Measurements from ENCODE around the gene MAML2. TPM values are rescaled to one million over a fixed set of nuclear protein-coding genes. Genes with fewer than 3 reads are reported as not detected.

MAML2 gene
- total and polyA plus RNA-seq, 9 of the 15 experiments (the other 6 are each of a cell fraction or from before 2014, with no cell fraction given): 0.79 to 6.8 (median 4.8) TPM

DNA sequence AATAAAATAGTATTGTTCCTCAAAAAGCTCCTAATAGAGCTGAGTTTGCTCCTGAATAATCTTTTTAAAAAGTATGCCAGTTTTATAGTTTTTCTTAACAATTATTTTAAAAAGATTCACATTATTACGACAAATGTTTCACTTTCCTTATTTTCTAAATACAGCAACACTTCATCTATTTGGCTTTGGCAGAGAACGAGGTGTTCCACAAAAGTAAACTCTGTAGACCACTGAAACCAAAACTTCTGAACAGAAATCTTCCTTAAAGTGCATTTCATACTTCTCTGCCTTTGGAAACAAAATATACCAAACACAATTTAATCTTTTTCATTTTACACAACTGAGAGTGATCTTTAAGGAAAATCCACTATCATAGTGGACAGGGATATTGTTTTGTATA lies 285.5 kb downstream of the MAML2 start:
- Histone ChIP-seq H3K36me3 (ENCODE audit: control insufficient read depth, insufficient read depth, low read length) (no peaks in the 10 kb centered on the region), H3K9me3 (replicated peaks; ENCODE audit: control insufficient read depth, insufficient read depth, low read depth, low read length) (no peaks in the 10 kb centered on the region), H3K4me2 (ENCODE audit: insufficient read depth, low read length) (no peak overlapping the region), H3K9me1 (ENCODE audit: control insufficient read depth, insufficient read depth, low read length) (no peaks in the 10 kb centered on the region), H2AFZ (ENCODE audit: low read depth, low read length) (no peak overlapping the region), H3K4me1 (replicated peaks in 1 of 2; ENCODE audit: control insufficient read depth in 2 of 2, insufficient read depth in 2 of 2, low read length in 2 of 2) (no peaks in the 10 kb centered on the region; a peak in 1 of 5 replicates), H3K79me2 (ENCODE audit: control insufficient read depth, insufficient read depth, low read length) (no peaks in the 10 kb centered on the region), H4K20me1 (replicated peaks; ENCODE audit: control insufficient read depth, insufficient read depth, low read length) (no peaks in the 10 kb centered on the region), H3K4me3 (no peak overlapping the region), H3K9ac (ENCODE audit: insufficient read depth in 1 of 2, low read depth in 2 of 2, low read length in 2 of 2) (no peak overlapping the region), H3K27me3 (ENCODE audit: control insufficient read depth in 2 of 2, insufficient read depth in 2 of 2, low read length in 2 of 2) (no peaks in the 10 kb centered on the region), H3K27ac (ENCODE audit: extremely low read depth, low read depth, low read length) (no peak overlapping the region)
- ATAC-seq (no peak), DNase-seq (ENCODE audit: extremely low read depth in 1 of 4, low spot score in 3 of 4) (no peak), FAIRE-seq (no peak)
- intact Hi-C loops (cut with micrococcal nuclease): loop anchor here (5.0 kb wide), 1 partner anchor 185 kb away; no protein-coding TSS in a partner anchor
- ChIA-PET POLR2A (no interaction called here), CTCF (ENCODE audit: low intra/inter-chr PET ratio) (no interaction called here)
- in situ Hi-C loops (cut with MboI): no loop called here
- BruUV-seq (replicated peaks): no TSS peak
- WGBS (ENCODE audit: insufficient coverage, low coverage, missing lambda C conversion rate): 53% methylated on average over 2 of the region's 2 CpGs
- TF ChIP-seq NFIX (CRISPR knock-in tag; IDR thresholded peaks at IDR 0.05; ENCODE audit: low read depth) (no peak), RFX5 (IDR thresholded peaks at IDR 0.05; ENCODE audit: low read depth, low read length) (no peak), YY1 (IDR thresholded peaks at IDR 0.05; ENCODE audit: borderline replicate concordance in 1 of 3, control insufficient read depth in 1 of 3, extremely low read depth in 1 of 3, insufficient read depth in 3 of 3, insufficient read length in 1 of 3, insufficient replicate concordance in 2 of 3, low read depth in 1 of 3, low read length in 2 of 3) (no peak), ZNF583 (CRISPR knock-in tag; IDR thresholded peaks at IDR 0.05) (no peak), CEBPG (CRISPR knock-in tag; IDR thresholded peaks at IDR 0.05) (no peak), CEBPG (tag; conservative IDR thresholded peaks at IDR 0.05 in 1 of 2, IDR thresholded peaks at IDR 0.05 in 1 of 2) (no peak), ZNF778 (CRISPR knock-in tag; IDR thresholded peaks at IDR 0.05) (no peak), SLC30A9 (CRISPR knock-in tag; IDR thresholded peaks at IDR 0.05) (no peak), IRF2 (CRISPR knock-in tag; IDR thresholded peaks at IDR 0.05) (no peak), ZNF561 (CRISPR knock-in tag; conservative IDR thresholded peaks at IDR 0.05) (no peak), RBM17 (IDR thresholded peaks at IDR 0.05; ENCODE audit: borderline replicate concordance, low read depth, low read length) (no peak), CXXC5 (CRISPR knock-in tag; IDR thresholded peaks at IDR 0.05) (no peak), XRCC4 (IDR thresholded peaks at IDR 0.05; ENCODE audit: extremely low read depth, insufficient read depth, insufficient read length) (no peak), HOXB6 (CRISPR knock-in tag; IDR thresholded peaks at IDR 0.05; ENCODE audit: borderline replicate concordance) (no peak), TCFL5 (CRISPR knock-in tag; conservative IDR thresholded peaks at IDR 0.05) (no peak), NR4A1 (CRISPR knock-in tag; IDR thresholded peaks at IDR 0.05) (no peak), NR4A1 (tag; IDR thresholded peaks at IDR 0.05) (no peak)
- TF ChIP-seq, protein P1, sequence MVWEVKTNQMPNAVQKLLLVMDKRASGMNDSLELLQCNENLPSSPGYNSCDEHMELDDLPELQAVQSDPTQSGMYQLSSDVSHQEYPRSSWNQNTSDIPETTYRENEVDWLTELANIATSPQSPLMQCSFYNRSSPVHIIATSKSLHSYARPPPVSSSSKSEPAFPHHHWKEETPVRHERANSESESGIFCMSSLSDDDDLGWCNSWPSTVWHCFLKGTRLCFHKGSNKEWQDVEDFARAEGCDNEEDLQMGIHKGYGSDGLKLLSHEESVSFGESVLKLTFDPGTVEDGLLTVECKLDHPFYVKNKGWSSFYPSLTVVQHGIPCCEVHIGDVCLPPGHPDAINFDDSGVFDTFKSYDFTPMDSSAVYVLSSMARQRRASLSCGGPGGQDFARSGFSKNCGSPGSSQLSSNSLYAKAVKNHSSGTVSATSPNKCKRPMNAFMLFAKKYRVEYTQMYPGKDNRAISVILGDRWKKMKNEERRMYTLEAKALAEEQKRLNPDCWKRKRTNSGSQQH (CRISPR knock-in tag; IDR thresholded peaks at IDR 0.05): no peak

All from K562 (cell line).